WTC11 (cell line): ENCODE measurements around the gene OR4D5. TPM values are rescaled to one million over a fixed set of nuclear protein-coding genes. Genes with fewer than 3 reads are reported as not detected.

ENCODE experiments used
- ATAC-seq: fragments of 200-7000 bp; cut with Tn5 transposase; 2 replicates; pipeline ENCODE4 v1.10.0; 2021; ENCODE audit warnings: mild to moderate bottlenecking, moderate library complexity
- CTCF ChIA-PET: fragments of 300-600 bp; sonication (Branson Sonifier 250); formaldehyde crosslinking; loops from one replicate; lab custom pipeline; 2021; ENCODE audit warnings: antibody characterized with exemption; lab: Charles Lee
- POLR2A ChIA-PET: fragments of 350-600 bp; sonication (Branson Sonifier 250); formaldehyde crosslinking; loops from one replicate; lab custom pipeline; 2021; ENCODE audit warnings: antibody characterized with exemption; lab: Charles Lee
- DNase-seq: peaks from one replicate; pipeline ENCODE4 v3.0.0; 2021; ENCODE audit warnings: low spot score
- H3K27ac Mint-ChIP-seq: 2 replicates; pipeline ENCODE4 v1.8.0; 2021; ENCODE audit warnings: mixed read lengths
- H3K27me3 Mint-ChIP-seq: 2 replicates; pipeline ENCODE4 v1.8.0; 2021; ENCODE audit warnings: low read depth, mild to moderate bottlenecking, moderate library complexity, mixed read lengths
- H3K36me3 Mint-ChIP-seq: 2 replicates; pipeline ENCODE4 v1.8.0; 2021; ENCODE audit warnings: mixed read lengths
- H3K4me1 Mint-ChIP-seq: 2 replicates; pipeline ENCODE4 v1.8.0; 2022; ENCODE audit warnings: mixed read lengths
- H3K4me3 Mint-ChIP-seq: 2 replicates; pipeline ENCODE4 v1.8.0; 2021; ENCODE audit warnings: mild to moderate bottlenecking, moderate library complexity, mixed read lengths
- H3K9me3 Mint-ChIP-seq: 2 replicates; pipeline ENCODE4 v1.8.0; 2021; ENCODE audit warnings: mixed read lengths
- CREB1 ChIP-seq: sonication (generic); formaldehyde crosslinking; IDR thresholded peaks from 2 replicates; pipeline ENCODE4 v1.8.0; 2023; ENCODE audit warnings: mild to moderate bottlenecking, missing genetic modification reagents
- CREM ChIP-seq: sonication (generic); formaldehyde crosslinking; IDR thresholded peaks from 2 replicates; pipeline ENCODE4 v1.8.1; 2022; ENCODE audit warnings: mild to moderate bottlenecking, missing genetic modification reagents, moderate library complexity
- EMX1 ChIP-seq: fragments of 250-450 bp; sonication (Bioruptor Pico); IDR thresholded peaks from 2 replicates; pipeline ENCODE4 v1.8.0; 2021; ENCODE audit warnings: mild to moderate bottlenecking
- FOXJ3 ChIP-seq: sonication (generic); formaldehyde crosslinking; IDR thresholded peaks from 2 replicates; pipeline ENCODE4 v1.9.0; 2021; ENCODE audit warnings: missing genetic modification reagents, mild to moderate bottlenecking, borderline replicate concordance
- GABPB1 ChIP-seq: sonication (generic); formaldehyde crosslinking; IDR thresholded peaks from 2 replicates; pipeline ENCODE4 v1.8.1; 2023; ENCODE audit warnings: mild to moderate bottlenecking, missing genetic modification reagents
- NFYB ChIP-seq: sonication (generic); formaldehyde crosslinking; conservative IDR thresholded peaks from 2 replicates; pipeline ENCODE4 v1.8.0; 2022; ENCODE audit warnings: low read depth, missing genetic modification reagents
- OVOL2 ChIP-seq: fragments of 250-450 bp; sonication (Bioruptor Pico); IDR thresholded peaks from 2 replicates; pipeline ENCODE4 v1.9.0; 2021; ENCODE audit warnings: mild to moderate bottlenecking, borderline replicate concordance
- RORB ChIP-seq: fragments of 250-450 bp; sonication (Bioruptor Pico); IDR thresholded peaks from 2 replicates; pipeline ENCODE4 v1.9.0; 2021; ENCODE audit warnings: mild to moderate bottlenecking
- SMAD3 ChIP-seq: sonication (generic); formaldehyde crosslinking; IDR thresholded peaks from 2 replicates; pipeline ENCODE4 v1.8.0; 2022; ENCODE audit warnings: missing genetic modification reagents, mild to moderate bottlenecking, borderline replicate concordance
- SMAD4 ChIP-seq: sonication (generic); formaldehyde crosslinking; IDR thresholded peaks from 2 replicates; pipeline ENCODE4 v1.8.0; 2022; ENCODE audit warnings: mild to moderate bottlenecking, missing genetic modification reagents
- SOX15 ChIP-seq: fragments of 250-450 bp; sonication (Bioruptor Pico); IDR thresholded peaks from 2 replicates; pipeline ENCODE4 v1.9.0; 2021; ENCODE audit warnings: mild to moderate bottlenecking
- SP1 ChIP-seq: sonication (generic); formaldehyde crosslinking; conservative IDR thresholded peaks from 2 replicates; pipeline ENCODE4 v1.8.1; 2022; ENCODE audit warnings: missing genetic modification reagents
- TCF7 ChIP-seq: sonication (generic); formaldehyde crosslinking; IDR thresholded peaks from 2 replicates; pipeline ENCODE4 v1.8.0; 2022; ENCODE audit warnings: mild to moderate bottlenecking, low read depth, missing genetic modification reagents, moderate library complexity
- TP53 ChIP-seq: sonication (generic); formaldehyde crosslinking; IDR thresholded peaks from 2 replicates; pipeline ENCODE4 v1.8.1; 2023; ENCODE audit warnings: mild to moderate bottlenecking, missing genetic modification reagents
- ZBTB21 ChIP-seq: sonication (generic); formaldehyde crosslinking; IDR thresholded peaks from 2 replicates; pipeline ENCODE4 v1.8.1; 2023; ENCODE audit warnings: mild to moderate bottlenecking, missing genetic modification reagents, borderline replicate concordance
- ZNF317 ChIP-seq: sonication (generic); formaldehyde crosslinking; IDR thresholded peaks from 2 replicates; pipeline ENCODE4 v1.8.1; 2023; ENCODE audit warnings: low read depth, mild to moderate bottlenecking, moderate library complexity, missing genetic modification reagents, borderline replicate concordance
- ZNF671 ChIP-seq: fragments of 250-450 bp; sonication (Bioruptor Pico); IDR thresholded peaks from 2 replicates; pipeline ENCODE4 v1.8.0; 2021; ENCODE audit warnings: mild to moderate bottlenecking
- total RNA-seq: library from RNA; stranded (reverse); gene quantifications from 3 replicates; pipeline ENCODE4 v1.2.3, GENCODE V29; 2021
- TF ChIP-seq, protein P1 (sequence below): sonication (generic); formaldehyde crosslinking; IDR thresholded peaks from 2 replicates; pipeline ENCODE4 v1.8.0; 2022; ENCODE audit warnings: mild to moderate bottlenecking, missing genetic modification reagents
- TF ChIP-seq, protein P2 (sequence below): sonication (generic); formaldehyde crosslinking; IDR thresholded peaks from 2 replicates; pipeline ENCODE4 v1.8.1; 2023; ENCODE audit warnings: mild to moderate bottlenecking, moderate library complexity, missing genetic modification reagents
- TF ChIP-seq, protein P3 (sequence below): sonication (generic); formaldehyde crosslinking; IDR thresholded peaks from 2 replicates; pipeline ENCODE4 v1.8.1; 2023; ENCODE audit warnings: mild to moderate bottlenecking, missing genetic modification reagents
- TF ChIP-seq, protein P4 (sequence below): sonication (generic); formaldehyde crosslinking; conservative IDR thresholded peaks from 2 replicates; pipeline ENCODE4 v1.8.1; 2023; ENCODE audit warnings: mild to moderate bottlenecking, low read depth, missing genetic modification reagents, moderate library complexity
- TF ChIP-seq, protein P5 (sequence below): sonication (generic); formaldehyde crosslinking; IDR thresholded peaks from 2 replicates; pipeline ENCODE4 v1.8.1; 2023; ENCODE audit warnings: mild to moderate bottlenecking, missing genetic modification reagents
- TF ChIP-seq, protein P6 (sequence below): sonication (generic); formaldehyde crosslinking; IDR thresholded peaks from 2 replicates; pipeline ENCODE4 v1.8.0; 2022; ENCODE audit warnings: mild to moderate bottlenecking, missing genetic modification reagents
- TF ChIP-seq, protein P7 (sequence below): sonication (generic); formaldehyde crosslinking; IDR thresholded peaks from 2 replicates; pipeline ENCODE4 v1.8.0; 2023; ENCODE audit warnings: missing genetic modification reagents

Gene OR4D5
- total RNA-seq, 1 experiment from 2014 or later, result not detected

DNA sequence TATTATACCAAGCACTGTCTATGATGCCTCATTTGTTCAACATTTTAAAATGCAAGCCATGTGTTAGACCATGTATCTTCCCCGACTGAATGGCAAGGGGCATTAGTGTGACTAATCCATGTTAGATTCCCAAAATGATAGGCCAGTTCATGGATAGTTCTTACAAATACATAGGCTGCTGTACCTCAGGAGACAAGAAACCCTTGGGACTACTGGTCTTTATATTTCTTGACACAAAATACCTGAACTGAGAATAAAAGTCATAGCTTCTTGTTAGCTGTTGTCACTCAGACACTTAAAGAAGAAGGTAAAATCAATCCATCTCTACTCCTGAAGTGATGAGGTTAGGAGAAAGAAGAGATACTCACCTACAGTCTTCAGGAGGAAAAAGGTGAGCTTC, 37.5 kb upstream of the OR4D5 start, which contains the start of gene OR8D4:
TSS of gene OR8D4 (plus strand) at position 301 of the 400 bp plus-strand sequence. CDS start 4,265 bp downstream, outside the sequence.
- ATAC-seq, result no peak
- Mint-ChIP-seq H3K9me3 (no peaks in the 10 kb centered on the region), H3K36me3 (no peaks in the 10 kb centered on the region), H3K4me3 (no peak within 1 kb of the TSS), H3K27ac (no peak within 1 kb of the TSS), H3K4me1 (peaks cover 8% of the 10 kb centered on the region), H3K27me3 (no peaks in the 10 kb centered on the region)
- no peak for DNase-seq
- POLR2A ChIA-PET, result no interaction called here
- CTCF ChIA-PET, result no interaction called here
- TF ChIP-seq EMX1 (CRISPR knock-in tag) (no peak), SMAD3 (CRISPR knock-in tag) (no peak), OVOL2 (no peak), CREB1 (no peak), SOX15 (no peak), TCF7 (CRISPR knock-in tag) (no peak), SP1 (CRISPR knock-in tag) (no peak), ZNF671 (no peak), ZNF317 (CRISPR knock-in tag) (no peak), RORB (CRISPR knock-in tag) (no peak), SMAD4 (no peak), CREM (CRISPR knock-in tag) (no peak)
- TF ChIP-seq, protein P1, sequence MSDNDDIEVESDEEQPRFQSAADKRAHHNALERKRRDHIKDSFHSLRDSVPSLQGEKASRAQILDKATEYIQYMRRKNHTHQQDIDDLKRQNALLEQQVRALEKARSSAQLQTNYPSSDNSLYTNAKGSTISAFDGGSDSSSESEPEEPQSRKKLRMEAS (CRISPR knock-in tag), result no peak
- TF ChIP-seq, protein P2, sequence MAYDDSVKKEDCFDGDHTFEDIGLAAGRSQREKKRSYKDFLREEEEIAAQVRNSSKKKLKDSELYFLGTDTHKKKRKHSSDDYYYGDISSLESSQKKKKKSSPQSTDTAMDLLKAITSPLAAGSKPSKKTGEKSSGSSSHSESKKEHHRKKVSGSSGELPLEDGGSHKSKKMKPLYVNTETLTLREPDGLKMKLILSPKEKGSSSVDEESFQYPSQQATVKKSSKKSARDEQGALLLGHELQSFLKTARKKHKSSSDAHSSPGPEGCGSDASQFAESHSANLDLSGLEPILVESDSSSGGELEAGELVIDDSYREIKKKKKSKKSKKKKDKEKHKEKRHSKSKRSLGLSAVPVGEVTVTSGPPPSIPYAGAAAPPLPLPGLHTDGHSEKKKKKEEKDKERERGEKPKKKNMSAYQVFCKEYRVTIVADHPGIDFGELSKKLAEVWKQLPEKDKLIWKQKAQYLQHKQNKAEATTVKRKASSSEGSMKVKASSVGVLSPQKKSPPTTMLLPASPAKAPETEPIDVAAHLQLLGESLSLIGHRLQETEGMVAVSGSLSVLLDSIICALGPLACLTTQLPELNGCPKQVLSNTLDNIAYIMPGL, result no peak
- TF ChIP-seq, protein P3, sequence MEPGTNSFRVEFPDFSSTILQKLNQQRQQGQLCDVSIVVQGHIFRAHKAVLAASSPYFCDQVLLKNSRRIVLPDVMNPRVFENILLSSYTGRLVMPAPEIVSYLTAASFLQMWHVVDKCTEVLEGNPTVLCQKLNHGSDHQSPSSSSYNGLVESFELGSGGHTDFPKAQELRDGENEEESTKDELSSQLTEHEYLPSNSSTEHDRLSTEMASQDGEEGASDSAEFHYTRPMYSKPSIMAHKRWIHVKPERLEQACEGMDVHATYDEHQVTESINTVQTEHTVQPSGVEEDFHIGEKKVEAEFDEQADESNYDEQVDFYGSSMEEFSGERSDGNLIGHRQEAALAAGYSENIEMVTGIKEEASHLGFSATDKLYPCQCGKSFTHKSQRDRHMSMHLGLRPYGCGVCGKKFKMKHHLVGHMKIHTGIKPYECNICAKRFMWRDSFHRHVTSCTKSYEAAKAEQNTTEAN (CRISPR knock-in tag), result no peak
- TF ChIP-seq, protein P4, sequence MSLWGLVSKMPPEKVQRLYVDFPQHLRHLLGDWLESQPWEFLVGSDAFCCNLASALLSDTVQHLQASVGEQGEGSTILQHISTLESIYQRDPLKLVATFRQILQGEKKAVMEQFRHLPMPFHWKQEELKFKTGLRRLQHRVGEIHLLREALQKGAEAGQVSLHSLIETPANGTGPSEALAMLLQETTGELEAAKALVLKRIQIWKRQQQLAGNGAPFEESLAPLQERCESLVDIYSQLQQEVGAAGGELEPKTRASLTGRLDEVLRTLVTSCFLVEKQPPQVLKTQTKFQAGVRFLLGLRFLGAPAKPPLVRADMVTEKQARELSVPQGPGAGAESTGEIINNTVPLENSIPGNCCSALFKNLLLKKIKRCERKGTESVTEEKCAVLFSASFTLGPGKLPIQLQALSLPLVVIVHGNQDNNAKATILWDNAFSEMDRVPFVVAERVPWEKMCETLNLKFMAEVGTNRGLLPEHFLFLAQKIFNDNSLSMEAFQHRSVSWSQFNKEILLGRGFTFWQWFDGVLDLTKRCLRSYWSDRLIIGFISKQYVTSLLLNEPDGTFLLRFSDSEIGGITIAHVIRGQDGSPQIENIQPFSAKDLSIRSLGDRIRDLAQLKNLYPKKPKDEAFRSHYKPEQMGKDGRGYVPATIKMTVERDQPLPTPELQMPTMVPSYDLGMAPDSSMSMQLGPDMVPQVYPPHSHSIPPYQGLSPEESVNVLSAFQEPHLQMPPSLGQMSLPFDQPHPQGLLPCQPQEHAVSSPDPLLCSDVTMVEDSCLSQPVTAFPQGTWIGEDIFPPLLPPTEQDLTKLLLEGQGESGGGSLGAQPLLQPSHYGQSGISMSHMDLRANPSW (CRISPR knock-in tag), result no peak
- TF ChIP-seq, protein P5, sequence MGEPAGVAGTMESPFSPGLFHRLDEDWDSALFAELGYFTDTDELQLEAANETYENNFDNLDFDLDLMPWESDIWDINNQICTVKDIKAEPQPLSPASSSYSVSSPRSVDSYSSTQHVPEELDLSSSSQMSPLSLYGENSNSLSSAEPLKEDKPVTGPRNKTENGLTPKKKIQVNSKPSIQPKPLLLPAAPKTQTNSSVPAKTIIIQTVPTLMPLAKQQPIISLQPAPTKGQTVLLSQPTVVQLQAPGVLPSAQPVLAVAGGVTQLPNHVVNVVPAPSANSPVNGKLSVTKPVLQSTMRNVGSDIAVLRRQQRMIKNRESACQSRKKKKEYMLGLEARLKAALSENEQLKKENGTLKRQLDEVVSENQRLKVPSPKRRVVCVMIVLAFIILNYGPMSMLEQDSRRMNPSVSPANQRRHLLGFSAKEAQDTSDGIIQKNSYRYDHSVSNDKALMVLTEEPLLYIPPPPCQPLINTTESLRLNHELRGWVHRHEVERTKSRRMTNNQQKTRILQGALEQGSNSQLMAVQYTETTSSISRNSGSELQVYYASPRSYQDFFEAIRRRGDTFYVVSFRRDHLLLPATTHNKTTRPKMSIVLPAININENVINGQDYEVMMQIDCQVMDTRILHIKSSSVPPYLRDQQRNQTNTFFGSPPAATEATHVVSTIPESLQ (CRISPR knock-in tag), result no peak
- TF ChIP-seq, protein P6, sequence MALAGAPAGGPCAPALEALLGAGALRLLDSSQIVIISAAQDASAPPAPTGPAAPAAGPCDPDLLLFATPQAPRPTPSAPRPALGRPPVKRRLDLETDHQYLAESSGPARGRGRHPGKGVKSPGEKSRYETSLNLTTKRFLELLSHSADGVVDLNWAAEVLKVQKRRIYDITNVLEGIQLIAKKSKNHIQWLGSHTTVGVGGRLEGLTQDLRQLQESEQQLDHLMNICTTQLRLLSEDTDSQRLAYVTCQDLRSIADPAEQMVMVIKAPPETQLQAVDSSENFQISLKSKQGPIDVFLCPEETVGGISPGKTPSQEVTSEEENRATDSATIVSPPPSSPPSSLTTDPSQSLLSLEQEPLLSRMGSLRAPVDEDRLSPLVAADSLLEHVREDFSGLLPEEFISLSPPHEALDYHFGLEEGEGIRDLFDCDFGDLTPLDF (CRISPR knock-in tag), result no peak

DNA sequence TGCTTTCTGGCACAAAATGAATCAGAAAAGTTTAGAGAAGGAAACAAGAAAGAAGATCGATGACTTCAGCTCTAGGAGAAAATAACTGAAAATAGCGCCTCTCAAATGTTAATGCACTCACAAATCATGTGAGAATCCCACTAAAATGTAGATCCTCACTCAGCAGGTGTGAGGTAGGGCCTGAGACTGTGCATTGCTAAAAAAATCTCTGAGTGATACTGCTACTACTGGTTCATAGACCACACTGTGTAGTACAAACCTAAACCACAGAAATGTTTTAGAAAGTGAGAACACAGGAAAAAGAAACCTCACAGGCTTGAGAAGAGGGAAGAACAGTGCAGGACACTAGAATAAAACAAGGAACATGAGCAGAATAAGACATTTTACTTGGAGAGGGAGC, 35.5 kb upstream of the OR4D5 start:
- H3K4me1 Mint-ChIP-seq, result peaks cover 8% of the 10 kb centered on the region
- no peak for TF ChIP-seq ZNF671
- TF ChIP-seq, protein P2, result no peak
- no peak for TF ChIP-seq FOXJ3 (CRISPR knock-in tag)
- TF ChIP-seq, protein P3 (CRISPR knock-in tag), result no peak
- TF ChIP-seq NFYB (CRISPR knock-in tag), result no peak
- no peak for TF ChIP-seq ZBTB21 (CRISPR knock-in tag)
- TF ChIP-seq, protein P7, sequence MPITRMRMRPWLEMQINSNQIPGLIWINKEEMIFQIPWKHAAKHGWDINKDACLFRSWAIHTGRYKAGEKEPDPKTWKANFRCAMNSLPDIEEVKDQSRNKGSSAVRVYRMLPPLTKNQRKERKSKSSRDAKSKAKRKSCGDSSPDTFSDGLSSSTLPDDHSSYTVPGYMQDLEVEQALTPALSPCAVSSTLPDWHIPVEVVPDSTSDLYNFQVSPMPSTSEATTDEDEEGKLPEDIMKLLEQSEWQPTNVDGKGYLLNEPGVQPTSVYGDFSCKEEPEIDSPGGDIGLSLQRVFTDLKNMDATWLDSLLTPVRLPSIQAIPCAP, result no peak
- no peak for TF ChIP-seq TP53 (CRISPR knock-in tag)
- TF ChIP-seq GABPB1 (CRISPR knock-in tag), result no peak

More for the DNA sequence above, 35.5 kb upstream of the OR4D5 start:
- Mint-ChIP-seq H3K27ac (no peak overlapping the region), H3K9me3 (no peaks in the 10 kb centered on the region), H3K27me3 (no peaks in the 10 kb centered on the region), H3K4me3 (no peak overlapping the region), H3K36me3 (no peaks in the 10 kb centered on the region)
- ATAC-seq, result no peak
- POLR2A ChIA-PET, result no interaction called here
- CTCF ChIA-PET, result no interaction called here
- no peak for DNase-seq
